ENCODE measurements around the gene HYAL3.

DNA sequence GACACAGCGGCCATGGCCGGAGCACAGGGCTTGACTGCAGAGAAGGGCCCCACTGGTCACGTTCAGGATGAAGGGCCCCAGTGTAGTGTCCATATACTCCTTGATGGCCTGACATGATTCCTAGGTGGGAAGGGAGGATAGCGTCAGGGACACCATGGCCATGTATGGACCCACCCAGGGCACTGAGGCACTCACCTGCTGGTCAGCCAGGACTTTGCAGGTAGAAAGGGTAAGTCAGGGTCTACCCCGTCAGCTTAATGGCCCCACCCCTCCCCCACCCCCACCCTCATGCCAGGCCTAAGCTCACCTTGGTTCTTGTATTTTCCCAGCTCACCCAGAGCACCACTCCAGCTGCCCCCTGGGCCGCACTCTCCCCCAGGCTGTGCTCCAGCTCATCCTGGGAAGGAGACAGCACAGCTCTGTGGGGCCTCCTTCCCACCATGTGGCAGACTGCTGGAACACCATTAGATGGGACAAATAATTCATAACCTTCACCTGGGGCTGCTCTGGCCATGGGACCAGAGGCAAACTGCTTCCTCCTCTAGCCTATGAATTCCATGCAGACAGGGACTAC lies 1.6 kb upstream of the HYAL3 start:
- TF ChIP-seq GATA2 (IDR thresholded peaks at IDR 0.05; ENCODE audit: low read depth, low read length) = no peak
- TF ChIP-seq GATA3 (IDR thresholded peaks at IDR 0.05; ENCODE audit: low read depth, low read length) = no peak

Measured in SH-SY5Y (cell line).